ENCODE measurements around the gene SUPT16H. TPM values are rescaled to one million over a fixed set of nuclear protein-coding genes. Genes with fewer than 3 reads are reported as not detected.

SUPT16H gene
- polyA plus RNA-seq, 1 of the 3 experiments (the other 2 are of a cell fraction), result 53.7 TPM

GRCh38 chr14:21383848-21384493 is at the start of gene SUPT16H (continued):
- TF ChIP-seq MAX (IDR thresholded peaks at IDR 0.05; ENCODE audit: low read depth) (peak; percentile 88), FOXM1 (IDR thresholded peaks at IDR 0.05; ENCODE audit: low read depth) (no peak), TAF1 (IDR thresholded peaks at IDR 0.05; ENCODE audit: borderline replicate concordance, low read depth, low read length) (peak; percentile 71; the same call in 1 of the 2 replicates), MEF2A (IDR thresholded peaks at IDR 0.05; ENCODE audit: borderline replicate concordance, low read depth) (no peak), NFIC (IDR thresholded peaks at IDR 0.05; ENCODE audit: borderline replicate concordance) (no peak; the same call in 1 of the 2 replicates), RXRA (IDR thresholded peaks at IDR 0.05; ENCODE audit: borderline replicate concordance, low read depth) (no peak), POLR2AphosphoS5 (IDR thresholded peaks at IDR 0.05; ENCODE audit: low read depth, low read length) (peak; percentile 85), MXI1 (IDR thresholded peaks at IDR 0.05; ENCODE audit: low read depth, low read length) (peak; percentile 83), FOXJ3 (CRISPR knock-in tag; IDR thresholded peaks at IDR 0.05) (no peak; the same call in 1 of the 2 replicates), USF1 (IDR thresholded peaks at IDR 0.05; ENCODE audit: borderline replicate concordance, low read depth) (peak; percentile 97), EZH2phosphoT487 (IDR thresholded peaks at IDR 0.05; ENCODE audit: borderline replicate concordance, low read depth) (no peak), RAD21 (IDR thresholded peaks at IDR 0.05; ENCODE audit: low read length) (no peak), NRF1 (IDR thresholded peaks at IDR 0.05; ENCODE audit: low read depth, low read length) (peak; percentile 74)

- Histone ChIP-seq H3K4me3 (ENCODE audit: low read depth in 2 of 2, low read length in 1 of 2) (no peak overlapping the region), H3K9ac (no peak overlapping the region), H3K4me1 (ENCODE audit: control insufficient read depth in 1 of 2, insufficient read depth in 2 of 2, low read depth in 1 of 2, low read length in 1 of 2) (peaks cover 0 to 4% of the 10 kb centered on the region in 2 experiments; a peak in 2 of 4 replicates), H3F3A (replicated peaks; ENCODE audit: insufficient read depth) (no peaks in the 10 kb centered on the region), H3K79me2 (ENCODE audit: insufficient read depth) (peaks cover 68% of the 10 kb centered on the region), H3K27ac (ENCODE audit: low read depth in 2 of 2, low read length in 1 of 2) (no peak overlapping the region), H3K36me3 (replicated peaks in 1 of 2; ENCODE audit: control insufficient read depth in 1 of 2, insufficient read depth in 2 of 2, low read length in 1 of 2) (peaks cover 31 to 68% of the 10 kb centered on the region in 2 experiments), H3K27me3 (ENCODE audit: insufficient read depth) (no peaks in the 10 kb centered on the region), H2AFZ (ENCODE audit: low read depth) (no peak overlapping the region), H3K9me2 (no peaks in the 10 kb centered on the region), H3K9me3 (no peaks in the 10 kb centered on the region), H4K20me1 (ENCODE audit: insufficient read depth) (peaks cover 10% of the 10 kb centered on the region; the same call in 1 of the 2 replicates), H3K4me2 (no peak overlapping the region)
- 100% methylated on average over 1 of the region's 2 CpGs for WGBS (ENCODE audit: low lambda C conversion rate)
- TF ChIP-seq TAF1 (IDR thresholded peaks at IDR 0.05; ENCODE audit: borderline replicate concordance, low read depth, low read length) (no peak), EZH2phosphoT487 (IDR thresholded peaks at IDR 0.05; ENCODE audit: borderline replicate concordance, low read depth) (no peak), FOXM1 (IDR thresholded peaks at IDR 0.05; ENCODE audit: low read depth) (no peak), ELF1 (IDR thresholded peaks at IDR 0.05) (no peak), CTCF (IDR thresholded peaks at IDR 0.05) (no peak), MAX (IDR thresholded peaks at IDR 0.05; ENCODE audit: low read depth) (no peak), USF2 (IDR thresholded peaks at IDR 0.05; ENCODE audit: borderline replicate concordance, low read depth, low read length) (no peak), YY1 (IDR thresholded peaks at IDR 0.05; ENCODE audit: low read depth) (no peak), TEAD4 (IDR thresholded peaks at IDR 0.05; ENCODE audit: borderline replicate concordance, insufficient read depth) (no peak), SIN3A (IDR thresholded peaks at IDR 0.05; ENCODE audit: borderline replicate concordance, low read depth, low read length) (no peak), GABPA (IDR thresholded peaks at IDR 0.05; ENCODE audit: low read depth) (no peak), JUND (IDR thresholded peaks at IDR 0.05) (no peak), PBX3 (IDR thresholded peaks at IDR 0.05) (no peak), TCF12 (IDR thresholded peaks at IDR 0.05) (no peak), SMC3 (IDR thresholded peaks at IDR 0.05; ENCODE audit: low read depth, low read length) (no peak), CHD2 (IDR thresholded peaks at IDR 0.05; ENCODE audit: low read length, partially characterized antibody) (no peak), USF1 (IDR thresholded peaks at IDR 0.05; ENCODE audit: borderline replicate concordance, low read depth) (no peak)
- CTCF ChIA-PET, result no interaction called here
- DNase-seq, result no peak
- POLR2A ChIA-PET, result no interaction called here
Observed at GRCh38 chr14:21431126-21431525, 47.3 kb upstream of the SUPT16H start.
